ENCODE measurements around the gene SCG3. TPM values are rescaled to one million over a fixed set of nuclear protein-coding genes. Genes with fewer than 3 reads are reported as not detected.
"Not testable (repeated sequence)": the region's sequence is repeated elsewhere in the genome, so short reads cannot be mapped to it uniquely, and the experiment has no call there.

The SCG3 gene
- polyA plus RNA-seq (ENCODE audit: insufficient read length in 4 of 4), result under 1 TPM; 0.09 to 0.57 (median 0.43) TPM

DNA sequence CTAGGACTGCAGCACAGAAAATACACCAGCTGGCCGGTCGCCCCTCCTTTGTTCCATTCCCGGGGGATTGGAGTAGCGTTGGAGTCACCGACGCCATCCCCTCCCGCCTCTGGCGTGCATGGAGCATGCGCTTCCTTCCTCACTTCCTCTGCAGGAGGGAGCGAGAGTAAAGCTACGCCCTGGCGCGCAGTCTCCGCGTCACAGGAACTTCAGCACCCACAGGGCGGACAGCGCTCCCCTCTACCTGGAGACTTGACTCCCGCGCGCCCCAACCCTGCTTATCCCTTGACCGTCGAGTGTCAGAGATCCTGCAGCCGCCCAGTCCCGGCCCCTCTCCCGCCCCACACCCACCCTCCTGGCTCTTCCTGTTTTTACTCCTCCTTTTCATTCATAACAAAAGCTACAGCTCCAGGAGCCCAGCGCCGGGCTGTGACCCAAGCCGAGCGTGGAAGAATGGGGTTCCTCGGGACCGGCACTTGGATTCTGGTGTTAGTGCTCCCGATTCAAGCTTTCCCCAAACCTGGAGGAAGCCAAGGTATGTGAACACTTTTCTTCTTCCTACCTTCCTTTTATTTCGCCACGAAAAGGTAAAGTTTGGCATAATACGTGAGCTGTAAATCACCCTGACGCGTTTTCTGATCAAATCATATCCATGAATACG, at the start of gene SCG3:
Gene SCG3, plus strand, starts transcription at position 201 of the 661 bp plus-strand sequence. Its CDS starts 253 bp downstream, at position 454.
- DNase-seq (ENCODE audit: low read depth in 4 of 4, low spot score in 3 of 4), result peak; percentile 44 to 76 (median 68)

DNA sequence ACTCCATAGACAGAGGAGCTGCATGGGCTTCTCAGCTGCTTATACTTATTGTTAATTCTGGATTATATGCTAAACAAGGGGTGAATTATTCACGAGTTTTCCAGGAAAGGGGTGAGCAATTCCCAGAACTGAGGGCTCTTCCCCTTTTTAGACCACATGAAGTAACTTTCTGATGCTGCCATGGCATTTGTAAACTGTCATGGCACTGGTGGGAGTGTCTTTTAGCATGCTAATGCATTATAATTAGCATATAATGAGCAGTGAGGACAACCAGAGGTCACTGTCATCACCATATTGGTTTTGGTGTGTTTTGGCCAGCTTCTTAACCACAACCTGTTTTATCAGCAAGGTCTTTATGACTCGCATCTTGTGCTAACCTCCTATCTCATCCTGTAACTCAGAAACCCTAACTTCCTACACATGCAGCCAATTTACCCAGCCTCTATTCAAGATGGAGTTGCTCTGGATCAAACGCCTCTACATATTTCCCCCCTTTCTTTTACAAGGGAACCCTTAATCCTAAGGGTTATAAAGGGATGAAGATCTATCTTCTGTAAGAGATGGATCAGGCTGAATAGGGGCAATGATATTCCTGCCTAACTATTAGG, 46.6 kb upstream of the SCG3 start:
- no peak for DNase-seq (ENCODE audit: low read depth in 4 of 4, low spot score in 3 of 4)

- DNase-seq (ENCODE audit: low read depth in 4 of 4, low spot score in 3 of 4), result no peak
These were observed 39.7 kb upstream of the SCG3 start for GRCh38 chr15:51641490-51642130.

DNA sequence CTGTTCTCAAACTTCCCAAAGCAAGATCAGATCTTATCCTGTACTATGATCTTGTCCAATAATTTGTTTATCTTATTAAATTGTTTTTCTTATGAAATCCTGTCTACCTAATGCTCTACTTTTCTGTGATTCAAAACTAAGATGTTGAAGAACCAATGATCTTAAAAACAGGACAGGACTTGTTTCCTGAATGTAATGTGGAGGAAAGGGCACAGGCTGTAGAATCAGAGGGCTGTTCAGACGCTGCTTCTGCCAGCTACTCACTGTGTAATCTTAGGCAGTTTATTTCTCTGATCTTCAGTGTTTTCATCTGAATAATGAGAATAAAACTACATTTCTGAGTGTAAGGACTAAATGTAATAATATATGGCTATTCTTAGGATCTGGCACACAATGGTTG, 38.6 kb upstream of the SCG3 start:
- no peak for DNase-seq (ENCODE audit: low read depth in 4 of 4, low spot score in 3 of 4)

DNA sequence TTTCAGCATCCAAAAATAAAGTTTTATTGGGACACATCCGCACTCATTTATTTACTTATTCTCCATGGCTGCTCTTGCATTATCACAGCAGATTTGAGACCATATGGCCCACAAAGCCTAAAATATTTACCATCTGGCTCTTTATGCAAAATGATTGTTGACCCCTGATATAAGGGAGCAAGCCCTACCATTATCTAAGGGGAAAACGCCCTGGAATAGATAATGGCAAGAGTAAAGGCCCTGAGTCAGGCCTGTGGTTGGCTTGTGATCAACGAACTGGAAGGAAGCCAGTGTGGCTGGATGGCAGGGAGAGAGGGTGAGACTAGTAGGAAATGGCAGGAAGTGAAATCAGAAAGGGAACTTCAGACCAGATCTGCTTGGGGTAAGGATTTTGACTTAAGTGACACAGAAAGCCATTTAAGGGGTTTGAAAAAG, 34.2 kb upstream of the SCG3 start:
- no peak for DNase-seq (ENCODE audit: low read depth in 4 of 4, low spot score in 3 of 4)

GRCh38 chr15:51648101-51648500, 33.2 kb upstream of the SCG3 start:
- not testable (repeated sequence) for DNase-seq (ENCODE audit: low read depth in 4 of 4, low spot score in 3 of 4)

DNA sequence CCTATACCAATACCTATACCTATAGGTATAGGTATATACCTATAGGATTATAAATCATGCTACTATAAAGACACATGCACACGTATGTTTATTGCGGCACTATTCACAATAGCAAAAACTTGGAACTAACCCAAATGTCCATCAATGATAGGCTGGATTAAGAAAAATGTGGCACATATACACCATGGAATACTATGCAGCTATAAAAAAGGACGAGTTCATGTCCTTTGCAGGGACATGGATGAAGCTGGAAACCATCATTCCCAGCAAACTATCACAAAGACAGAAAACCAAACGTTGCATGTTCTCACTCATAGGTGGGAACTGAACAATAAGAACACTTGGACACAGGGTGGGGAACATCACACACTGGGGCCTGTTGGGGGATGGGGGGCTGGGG, 32.7 kb upstream of the SCG3 start:
- DNase-seq (ENCODE audit: low read depth in 4 of 4, low spot score in 3 of 4), result not testable (repeated sequence)

GRCh38 chr15:51649659-51650521, 31.4 kb upstream of the SCG3 start:
- peak in 3 of 4 donors; percentile 39 to 47 (median 43) for DNase-seq (ENCODE audit: low read depth in 4 of 4, low spot score in 3 of 4)

- DNase-seq (ENCODE audit: low read depth in 4 of 4, low spot score in 3 of 4), result no peak
These were observed 29.1 kb upstream of the SCG3 start for GRCh38 chr15:51652084-51652668.

DNA sequence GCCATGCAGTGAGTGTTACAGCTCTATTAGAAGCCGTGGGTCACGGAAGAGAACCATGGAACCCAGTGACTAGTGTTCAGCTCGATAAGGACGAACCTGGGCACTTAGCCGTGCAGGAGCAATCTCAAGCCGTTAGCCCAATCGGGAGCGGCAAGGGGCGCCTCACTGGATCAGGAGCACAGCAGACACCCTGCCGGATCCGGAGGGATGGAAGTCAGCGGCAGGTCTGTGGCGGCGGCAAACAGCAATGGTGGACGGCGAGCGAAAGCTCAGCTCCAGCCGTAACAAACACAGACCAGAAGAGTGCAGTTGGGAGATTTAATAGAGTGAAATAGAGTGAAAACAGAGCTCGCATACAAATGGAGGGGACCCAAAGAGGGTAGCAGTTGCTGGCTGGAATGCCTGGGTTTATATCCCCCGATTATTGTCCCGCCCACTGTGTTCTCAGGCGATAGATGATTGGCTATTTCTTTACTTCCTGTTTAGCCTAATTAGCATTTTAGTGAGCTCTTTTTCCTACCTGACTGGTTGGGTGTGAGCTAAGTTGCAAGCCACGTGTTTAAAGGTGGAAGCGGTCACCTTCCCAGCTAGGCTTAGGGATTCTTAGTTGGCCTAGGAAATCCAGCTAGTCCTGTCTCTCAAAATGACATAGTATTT, 25.8 kb upstream of the SCG3 start:
- not testable (repeated sequence) for DNase-seq (ENCODE audit: low read depth in 4 of 4, low spot score in 3 of 4)

DNA sequence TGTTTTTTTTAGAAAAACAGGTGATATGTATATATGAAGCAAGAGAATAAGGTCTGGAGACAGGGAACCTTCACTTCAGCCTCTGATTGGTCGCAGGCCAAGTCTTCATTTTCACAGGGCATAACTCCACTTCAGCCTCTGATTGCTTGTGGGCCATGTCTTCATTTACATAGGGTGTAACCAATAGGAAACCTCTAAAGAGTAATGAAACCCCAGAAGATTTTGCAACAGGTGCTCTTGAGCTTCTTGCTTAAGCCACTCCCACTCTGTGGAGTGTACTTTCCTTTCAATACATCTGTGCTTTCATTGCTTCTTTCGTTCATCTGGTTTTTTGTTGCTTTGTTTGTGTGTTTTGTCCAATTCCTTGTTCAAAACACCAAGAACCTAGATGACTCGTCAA, 22.6 kb upstream of the SCG3 start:
- DNase-seq (ENCODE audit: low read depth in 4 of 4, low spot score in 3 of 4), result no peak

DNA sequence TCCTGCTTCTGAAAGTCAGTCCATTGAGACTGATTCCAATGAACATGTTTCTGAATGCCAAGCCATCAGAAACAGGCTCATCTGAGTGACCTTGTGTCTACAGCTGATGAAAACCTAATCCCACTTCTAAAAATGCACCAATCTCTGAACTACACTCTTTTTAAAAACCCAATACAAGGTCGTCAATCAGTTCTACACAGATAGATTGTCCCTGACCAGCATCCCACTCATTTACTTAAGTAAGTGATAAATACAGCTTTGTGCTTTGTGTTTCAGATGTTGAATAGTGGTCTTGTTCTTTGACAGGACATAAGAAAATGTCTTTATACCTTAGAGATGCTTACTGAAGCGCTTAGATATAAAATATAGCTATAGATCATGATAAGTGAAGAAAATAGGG, 20.2 kb upstream of the SCG3 start:
- no peak for DNase-seq (ENCODE audit: low read depth in 4 of 4, low spot score in 3 of 4)

DNA sequence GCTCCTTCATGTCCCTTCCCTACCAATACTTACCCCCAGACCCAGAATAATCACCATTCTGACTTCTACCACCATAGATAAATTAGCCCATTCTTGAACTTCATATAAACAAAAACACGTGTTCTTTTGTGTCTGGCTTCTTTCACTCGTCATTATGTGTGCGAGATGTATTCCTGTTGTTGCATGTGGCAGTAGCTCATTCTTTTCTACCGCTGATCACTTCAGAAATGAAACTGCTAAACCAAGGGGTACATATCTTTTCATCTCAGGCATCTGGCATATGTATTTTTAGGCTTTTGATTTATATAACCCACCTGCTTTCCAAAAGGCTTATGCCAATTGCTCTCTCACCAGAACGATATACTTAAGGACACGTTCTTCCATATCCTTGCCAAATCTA, 13.8 kb upstream of the SCG3 start:
- DNase-seq (ENCODE audit: low read depth in 4 of 4, low spot score in 3 of 4), result no peak

GRCh38 chr15:51668446-51668845, 12.9 kb upstream of the SCG3 start:
- no peak for DNase-seq (ENCODE audit: low read depth in 4 of 4, low spot score in 3 of 4)

DNA sequence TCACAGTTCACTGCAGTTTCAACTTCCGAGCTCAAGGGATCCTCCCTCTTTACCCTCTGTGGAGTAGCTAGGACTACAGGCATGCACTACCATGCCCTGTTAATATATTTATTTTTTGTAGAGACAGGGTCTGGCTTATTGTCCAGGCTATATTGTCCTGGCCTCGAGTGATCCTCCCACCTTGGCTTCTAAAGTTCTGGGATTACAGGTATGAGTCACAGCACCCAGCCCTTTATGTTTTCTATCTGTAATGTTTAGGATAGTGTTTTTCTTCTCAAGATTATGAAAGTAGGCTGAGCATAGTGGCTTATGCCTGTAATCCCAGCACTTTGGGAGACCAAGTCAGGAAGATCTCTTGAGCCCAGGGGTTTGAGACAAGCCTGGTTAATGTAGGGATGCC, 11.9 kb upstream of the SCG3 start:
- no peak for DNase-seq (ENCODE audit: low read depth in 4 of 4, low spot score in 3 of 4)

DNA sequence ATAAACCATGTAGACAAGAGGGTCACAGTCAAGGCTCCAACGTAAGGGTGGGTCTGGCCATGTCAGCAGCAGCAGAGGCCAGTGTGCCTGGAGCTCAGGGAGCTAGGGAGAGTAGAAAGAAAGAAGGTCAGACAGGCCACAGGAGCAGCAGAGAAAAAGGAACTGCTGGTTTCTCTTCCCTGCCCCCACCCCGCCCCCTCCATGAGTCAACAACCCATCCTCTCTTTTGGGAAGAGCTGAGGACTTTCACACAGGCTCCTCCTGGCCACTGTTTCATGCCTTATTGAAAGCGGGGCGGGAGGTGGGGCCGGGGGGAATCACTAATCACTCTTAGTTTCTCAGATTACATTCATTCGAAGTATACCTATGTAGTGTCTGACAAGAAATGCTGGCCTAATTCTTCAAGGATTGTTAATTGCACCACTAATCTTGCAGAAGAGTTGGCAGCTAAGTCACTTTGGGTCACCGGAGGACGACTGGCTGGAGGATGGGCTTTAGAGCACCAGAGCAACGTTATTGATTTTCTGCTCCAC, 9.1 kb upstream of the SCG3 start:
- peak in 2 of 4 donors; percentile 2 to 7 for DNase-seq (ENCODE audit: low read depth in 4 of 4, low spot score in 3 of 4)

- no peak for DNase-seq (ENCODE audit: low read depth in 4 of 4, low spot score in 3 of 4)
These were observed 8.1 kb upstream of the SCG3 start for GRCh38 chr15:51672913-51673857.

GRCh38 chr15:51675234-51675633, 6.1 kb upstream of the SCG3 start:
- no peak for DNase-seq (ENCODE audit: low read depth in 4 of 4, low spot score in 3 of 4)

DNA sequence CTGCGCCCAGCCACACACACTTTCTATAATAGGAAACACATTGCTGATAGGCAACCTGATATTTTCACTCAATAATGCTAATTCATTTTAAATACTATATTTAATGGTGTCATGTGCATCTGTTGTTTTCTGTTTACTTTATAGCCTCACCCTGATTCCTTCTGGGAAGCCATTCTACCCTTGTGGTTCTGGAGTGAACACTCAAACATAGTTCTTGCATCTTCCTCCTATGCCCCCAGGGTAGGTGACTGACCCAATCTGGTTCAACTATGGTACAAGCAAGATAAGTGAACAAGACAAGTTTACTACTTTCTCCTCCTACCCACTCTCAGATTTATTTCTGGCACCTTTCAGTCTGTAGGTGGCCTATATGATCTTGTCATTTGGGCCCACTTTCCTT, 4.3 kb upstream of the SCG3 start:
- DNase-seq (ENCODE audit: low read depth in 4 of 4, low spot score in 3 of 4), result no peak

Data from left renal pelvis (tissue), 4 donors.